SIG-M5 treated with dmso at 0.1 percent for 504 hours (cell line): ENCODE data around the gene DFFB.

ENCODE experiments used
- DNase-seq: peaks from one replicate; lab custom pipeline; 2025; ENCODE audit not compliant: unreplicated experiment; lab: John Stamatoyannopoulos, UW

The DFFB gene

GRCh38 chr1:3894626-3895278 is 37.5 kb downstream of the DFFB start:
- no peak for DNase-seq

- no peak for DNase-seq
Observed at GRCh38 chr1:3895279-3895950, 38.1 kb downstream of the DFFB start.

DNA sequence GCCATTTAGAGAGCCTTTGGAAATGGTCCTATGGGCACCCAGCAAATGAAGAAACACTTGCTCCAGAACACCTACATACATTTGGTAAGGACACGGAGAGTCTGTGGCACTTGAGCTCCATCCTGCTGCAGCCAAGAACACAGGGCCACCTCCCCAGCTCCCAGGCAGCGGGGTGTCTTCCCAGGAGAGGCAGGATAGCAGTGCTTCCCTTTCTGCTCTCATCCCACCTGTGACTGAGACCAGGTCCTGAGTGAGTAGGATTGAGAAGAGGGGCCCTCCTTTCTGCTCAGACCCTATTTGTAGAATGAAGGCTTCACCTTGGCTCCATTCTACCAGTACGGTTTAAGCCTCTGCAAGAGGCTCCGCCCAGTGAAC is 38.7 kb downstream of the DFFB start:
- DNase-seq, result no peak

- DNase-seq, result no peak
Observed at GRCh38 chr1:3896396-3897000, 39.2 kb downstream of the DFFB start.

GRCh38 chr1:3898475-3898735 is 41.1 kb downstream of the DFFB start:
- DNase-seq, result no peak

DNA sequence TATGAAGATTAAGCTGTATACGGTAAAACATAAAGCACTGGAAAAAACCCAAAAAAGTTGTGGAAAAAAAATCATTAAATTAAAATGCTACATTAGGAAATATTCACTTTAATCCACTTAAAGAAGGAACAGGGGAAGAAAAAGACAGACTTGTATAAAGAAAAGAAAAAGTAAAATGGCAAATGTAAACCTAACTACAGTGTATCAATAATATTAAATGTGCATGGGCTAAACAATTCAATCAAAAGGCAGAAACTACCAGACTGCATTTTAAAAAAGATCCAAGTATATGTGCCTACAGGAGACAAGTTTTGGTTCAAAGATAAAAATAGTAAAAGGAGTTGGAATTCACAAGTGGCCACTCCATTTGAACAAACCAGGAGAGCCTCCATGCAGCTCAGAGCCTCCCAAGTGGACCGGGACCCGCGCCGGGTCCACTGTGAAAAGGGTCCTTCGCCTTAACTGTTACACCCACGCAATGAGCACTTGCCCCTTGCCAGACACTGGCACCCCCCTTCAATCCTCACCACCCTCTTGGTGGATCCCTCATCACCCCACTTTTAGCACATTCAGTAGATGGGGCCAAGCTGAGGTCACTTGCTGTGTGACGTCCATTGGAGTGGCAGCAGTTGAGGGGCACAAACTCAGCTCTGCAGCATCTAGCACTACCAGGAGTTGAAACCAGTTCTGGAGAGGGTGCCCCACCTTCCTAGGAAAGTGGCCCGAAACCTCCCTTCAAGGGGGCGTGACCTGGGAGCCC is 41.9 kb downstream of the DFFB start:
- DNase-seq, result peak; percentile 21

DNA sequence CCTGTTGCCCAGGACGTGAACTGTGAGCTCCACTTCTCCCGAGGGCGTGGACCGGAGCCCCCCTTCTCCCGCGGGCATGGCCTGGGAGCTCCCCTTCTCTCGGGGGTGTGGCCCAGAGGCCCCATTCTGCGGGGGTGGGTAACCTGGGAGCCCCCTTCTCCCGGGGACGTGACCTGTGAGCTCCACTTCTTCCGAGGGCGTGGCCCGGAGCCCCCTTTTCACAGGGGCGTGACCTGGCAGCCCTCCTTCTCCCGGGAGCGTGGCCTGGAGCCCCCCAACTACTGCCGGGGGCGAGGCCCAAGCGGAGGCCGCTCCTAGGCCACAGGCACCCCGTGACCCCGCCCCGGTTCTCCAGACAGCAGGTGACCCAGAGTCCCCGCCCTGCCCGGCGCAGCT is 42.5 kb downstream of the DFFB start:
- DNase-seq, result no peak

DNA sequence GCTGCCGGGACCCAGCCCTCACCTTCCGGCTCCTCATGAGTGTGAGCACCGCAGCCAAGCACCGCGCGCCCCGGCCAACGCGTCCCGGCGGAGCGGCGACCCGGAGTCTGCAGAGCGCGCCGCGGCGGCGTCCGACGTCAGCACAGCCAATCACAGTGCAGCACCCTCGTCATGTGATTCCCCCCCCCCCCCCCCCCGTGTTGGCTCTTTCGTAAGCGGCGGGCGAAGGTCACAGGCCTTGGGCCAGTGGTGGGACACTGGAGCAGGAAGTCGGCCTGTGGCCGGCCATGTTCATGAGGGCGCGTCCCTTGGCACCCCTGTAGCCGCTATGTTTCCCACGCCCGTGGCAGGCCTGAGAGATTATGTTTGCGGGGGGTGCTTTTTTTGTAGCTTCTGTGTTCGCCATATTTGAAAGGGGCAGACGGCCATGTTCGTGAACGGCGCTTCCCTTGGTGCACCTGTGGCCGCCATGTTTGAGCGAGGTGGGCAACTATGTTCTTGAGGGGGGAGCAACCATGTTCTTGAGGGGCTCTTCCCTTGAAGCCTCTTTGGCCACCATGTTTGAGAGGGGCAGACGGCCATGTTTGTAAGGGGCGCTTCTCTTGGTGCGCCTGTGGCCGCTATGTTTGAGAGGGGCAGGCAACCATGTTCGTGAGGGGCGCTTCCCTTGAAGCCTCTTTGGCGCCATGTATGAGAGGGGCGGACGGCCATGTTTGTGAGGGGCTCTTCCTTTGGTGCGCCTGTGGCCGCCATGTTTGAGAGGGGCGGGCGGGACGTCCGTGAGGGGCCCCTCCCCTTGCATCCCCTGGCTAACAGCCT is 43.1 kb downstream of the DFFB start, which contains the start of gene C1orf174:
Gene C1orf174 (minus strand): TSS at position 123 of the 819 bp plus-strand sequence. CDS start 86 bp downstream, at position 37.
- peak; percentile 94 for DNase-seq

DNA sequence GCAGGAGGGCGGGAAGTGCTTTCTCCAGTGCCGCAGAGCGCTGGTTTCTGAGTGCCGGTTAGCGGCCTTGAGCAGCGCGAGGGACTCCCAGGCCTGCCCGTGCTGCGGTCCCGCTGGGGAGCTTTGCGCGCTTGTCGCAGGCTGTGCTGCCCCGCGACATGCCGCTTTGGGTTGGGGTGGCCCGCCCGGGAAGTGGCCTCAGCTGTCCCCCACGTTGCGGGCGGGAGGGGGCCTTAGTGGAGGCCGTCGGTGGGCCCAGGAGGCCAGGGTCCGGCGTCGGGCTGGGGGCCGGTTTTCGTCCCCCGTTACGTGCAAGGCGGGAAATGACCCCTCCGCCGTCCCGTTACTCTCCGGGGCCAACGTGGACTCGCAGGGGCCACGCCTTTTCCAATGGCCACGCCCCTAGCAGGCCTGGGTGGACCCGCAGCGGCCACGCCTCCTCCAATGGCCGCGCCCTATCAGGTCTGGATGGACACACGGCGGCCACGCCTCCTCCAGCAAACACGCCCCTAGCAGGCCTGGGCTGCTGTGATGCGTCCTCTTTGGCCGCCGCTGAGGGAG is 43.8 kb downstream of the DFFB start:
- peak; percentile 83 for DNase-seq

DNA sequence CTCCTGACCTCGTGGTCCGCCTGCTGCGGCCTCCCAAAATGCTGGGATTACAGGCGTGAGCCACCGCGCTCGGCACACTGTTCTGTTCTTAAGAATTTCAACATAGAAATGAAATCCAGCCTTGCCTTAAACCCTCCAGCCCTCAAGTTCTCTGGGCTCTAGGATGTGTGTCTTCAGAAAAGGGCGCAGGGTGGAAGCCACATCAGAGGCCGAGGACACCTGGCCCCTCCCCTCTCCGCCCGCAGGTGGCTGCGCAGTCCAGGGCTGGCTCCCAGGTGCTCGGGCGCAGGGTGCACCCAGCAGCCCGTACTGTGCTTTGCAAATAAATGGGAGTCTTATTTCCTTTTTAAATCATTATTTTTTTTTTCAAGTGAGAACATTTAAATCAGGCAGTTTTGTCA is 44.8 kb downstream of the DFFB start:
- no peak for DNase-seq

- DNase-seq, result no peak
Observed at GRCh38 chr1:3902571-3903091, 45.4 kb downstream of the DFFB start.

DNA sequence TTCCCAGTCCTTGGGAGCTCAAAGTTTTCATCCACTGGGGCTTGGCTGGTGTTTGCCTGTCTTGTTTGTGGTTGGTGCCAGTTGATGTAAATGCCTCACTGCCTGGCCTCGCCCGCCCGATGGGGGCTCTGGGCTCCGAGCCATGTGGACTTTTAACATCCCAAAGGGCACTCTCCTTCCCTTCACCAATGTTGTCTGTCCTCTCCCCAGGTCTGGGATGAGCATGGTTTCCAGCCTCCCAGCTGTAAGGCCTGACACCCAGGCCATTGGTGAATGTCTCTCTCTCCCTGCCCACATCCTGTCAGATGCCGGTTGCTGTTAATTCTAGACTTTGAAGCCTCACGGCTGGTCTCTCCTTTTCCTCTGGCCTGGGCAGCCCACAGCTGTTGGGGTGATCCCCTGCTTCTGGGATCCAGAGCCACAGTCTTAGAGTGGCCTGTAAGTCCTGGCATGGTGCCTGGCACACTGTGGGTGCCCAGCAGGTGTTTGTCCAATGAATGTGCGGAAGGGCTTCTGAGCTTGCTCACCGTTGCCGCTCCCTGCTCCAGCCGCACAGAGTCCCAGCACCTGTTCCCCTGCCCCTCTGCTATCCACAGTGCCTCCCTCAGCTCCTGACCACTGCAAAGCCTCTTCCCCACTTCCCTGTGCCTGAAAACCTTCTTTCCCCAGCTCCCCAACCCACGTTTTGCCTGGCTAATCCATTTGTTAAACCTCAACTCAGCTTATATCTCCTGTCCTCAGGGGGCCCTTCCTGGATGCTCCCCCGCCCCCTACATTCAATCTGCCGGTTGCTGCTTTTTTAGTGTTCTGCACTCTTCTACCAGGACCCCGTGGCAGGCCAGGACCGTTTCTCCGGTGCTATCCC is 46.1 kb downstream of the DFFB start:
- no peak for DNase-seq

DNA sequence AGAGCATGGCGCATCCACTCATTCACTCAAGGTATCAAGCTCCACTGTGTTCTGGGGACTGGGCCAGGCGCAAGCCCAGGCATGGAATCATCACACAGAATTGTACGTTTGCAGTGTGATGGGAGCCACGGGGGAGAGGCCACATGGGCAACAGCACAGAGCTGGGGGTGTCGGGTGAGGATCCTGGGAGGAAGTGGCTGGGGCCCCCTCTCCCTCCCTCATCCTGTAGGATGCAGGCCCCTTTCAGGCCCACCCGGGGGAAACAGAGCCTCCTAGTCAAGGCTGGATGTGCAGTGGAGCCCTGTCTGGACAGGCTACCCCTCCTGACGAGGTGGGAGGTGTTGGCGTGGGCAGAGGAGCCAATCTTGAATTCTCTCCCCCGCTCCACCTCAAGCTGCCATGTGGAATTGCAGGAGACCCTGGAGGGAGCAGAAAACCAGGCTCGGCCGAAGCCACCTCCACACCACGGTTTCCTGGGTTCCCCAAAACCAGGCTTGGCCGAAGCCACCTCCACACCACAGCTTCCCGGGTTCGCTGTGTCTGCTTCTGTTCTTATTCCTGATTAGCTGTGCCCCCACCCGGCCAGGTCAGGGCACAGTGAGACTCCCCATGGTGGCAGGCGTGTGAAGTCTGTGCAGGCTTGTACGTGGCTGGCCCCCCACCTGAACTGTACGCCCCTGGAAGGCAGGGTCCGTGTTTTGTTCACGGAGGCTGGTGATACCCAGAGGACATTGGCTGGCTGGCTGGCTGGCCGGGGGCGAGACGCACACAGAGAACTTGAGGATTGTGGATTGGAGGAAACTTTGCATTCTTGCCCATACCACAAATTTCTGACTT is 46.9 kb downstream of the DFFB start:
- no peak for DNase-seq

GRCh38 chr1:3904843-3905185 is 47.5 kb downstream of the DFFB start:
- no peak for DNase-seq

GRCh38 chr1:3905266-3905952 is 48.1 kb downstream of the DFFB start:
- DNase-seq, result no peak

DNA sequence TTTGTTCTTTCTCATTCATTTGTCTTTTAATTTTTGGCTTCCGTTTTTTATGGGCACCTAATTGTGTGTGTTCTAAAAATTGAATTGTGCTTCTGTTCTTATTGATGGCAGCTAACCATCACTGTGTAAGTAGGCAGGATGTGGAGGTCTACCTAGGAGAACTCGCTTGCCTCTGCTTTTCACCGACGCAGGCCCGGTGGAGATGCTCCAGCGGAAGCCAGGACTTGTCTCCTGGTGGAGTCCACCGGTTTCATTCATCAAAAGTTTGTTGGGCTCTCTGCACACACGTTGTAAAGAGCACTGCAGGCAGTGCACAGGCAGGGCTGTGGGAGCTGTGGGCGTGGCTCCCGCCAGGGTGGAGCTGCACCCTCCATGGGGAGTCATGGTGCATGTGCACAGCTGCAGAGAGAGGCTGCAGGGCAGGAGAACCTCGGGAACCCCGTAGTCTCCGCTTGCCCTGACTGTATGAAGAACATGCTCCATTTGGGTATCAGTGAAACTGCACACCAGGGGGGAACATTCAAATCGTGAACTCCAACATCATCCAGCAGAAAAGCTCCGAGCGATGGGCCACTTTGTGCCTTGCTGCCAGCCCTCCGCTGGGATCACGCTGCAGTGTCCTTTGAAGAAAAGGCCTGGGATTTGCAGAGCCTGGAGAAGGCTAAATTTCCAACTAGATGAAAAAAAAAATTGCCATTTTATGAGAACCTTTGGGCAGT is 48.8 kb downstream of the DFFB start:
- DNase-seq, result no peak

DNA sequence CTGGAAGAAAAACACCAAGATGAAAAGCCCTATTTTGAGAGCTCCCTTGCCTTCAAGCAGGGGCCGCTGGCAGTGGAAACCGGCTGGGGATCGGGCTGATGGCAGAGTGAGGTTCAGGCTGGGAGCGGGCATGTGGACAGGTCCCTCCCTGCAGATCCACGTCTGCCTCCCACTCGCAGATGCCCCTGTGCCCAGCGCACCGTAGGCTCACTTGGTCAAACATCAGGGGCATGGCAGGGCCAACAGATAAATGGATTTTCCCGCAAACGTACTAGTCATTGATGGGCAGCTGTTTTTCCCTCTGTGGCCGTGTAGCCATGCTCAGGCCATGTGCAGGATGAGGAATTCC is 49.4 kb downstream of the DFFB start:
- no peak for DNase-seq

DNA sequence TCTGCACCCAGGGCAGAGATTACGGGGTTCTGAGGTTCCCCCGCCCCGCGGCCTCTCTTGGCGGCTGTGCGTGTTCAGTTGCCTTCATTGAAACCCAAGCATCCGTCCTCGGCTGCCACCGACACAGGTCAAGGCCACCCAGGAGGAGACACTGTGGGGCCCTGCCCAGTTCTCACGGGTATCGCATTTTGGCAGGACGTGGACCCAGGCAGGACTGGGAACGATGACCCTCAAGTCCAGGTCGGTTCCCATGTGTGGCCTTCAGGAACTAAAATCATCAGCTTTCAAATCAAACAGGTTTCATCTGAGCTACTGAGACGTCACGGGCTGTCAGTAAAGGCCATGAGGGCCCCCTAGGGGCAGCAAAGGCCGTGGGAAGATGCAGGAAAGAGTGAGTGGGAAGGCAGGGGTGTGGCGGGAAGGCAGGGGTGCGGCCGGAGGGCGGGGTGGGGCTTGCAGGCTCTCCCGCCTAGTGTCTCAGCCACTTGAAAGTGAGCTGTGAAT is 49.8 kb downstream of the DFFB start:
- peak; percentile 23 for DNase-seq
